HG03196 (cell line): ENCODE data around the gene CYFIP1.

Experiments
- ATAC-seq: cut with Tn5 transposase; IDR thresholded peaks from one replicate; pipeline ENCODE4 v1.9.1; 2021; ENCODE audit not compliant: unreplicated experiment

Gene CYFIP1

DNA sequence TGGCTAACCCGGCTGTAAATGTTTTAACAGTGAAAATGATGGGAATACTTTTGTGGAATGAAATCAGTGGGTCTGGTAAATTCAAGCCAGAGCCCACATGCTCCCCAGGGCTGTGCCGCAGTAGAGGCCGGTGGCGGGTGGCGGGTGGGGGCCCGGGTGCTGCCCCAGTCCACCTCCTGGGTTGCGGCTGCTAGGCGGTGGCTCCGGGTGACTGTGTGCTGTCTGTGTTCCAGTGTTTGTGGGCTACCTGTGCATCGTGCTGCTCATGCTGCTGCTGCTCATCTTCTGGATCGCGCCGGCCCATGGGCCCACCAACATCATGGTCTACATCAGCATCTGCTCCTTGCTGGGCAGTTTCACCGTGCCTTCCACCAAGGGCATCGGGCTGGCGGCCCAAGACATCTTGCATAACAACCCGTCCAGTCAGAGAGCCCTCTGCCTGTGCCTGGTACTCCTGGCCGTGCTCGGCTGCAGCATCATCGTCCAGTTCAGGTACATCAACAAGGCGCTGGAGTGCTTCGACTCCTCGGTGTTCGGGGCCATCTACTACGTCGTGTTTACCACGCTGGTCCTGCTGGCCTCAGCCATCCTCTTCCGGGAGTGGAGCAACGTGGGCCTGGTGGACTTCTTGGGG, 156.6 kb downstream of the CYFIP1 start:
- no peak for ATAC-seq

DNA sequence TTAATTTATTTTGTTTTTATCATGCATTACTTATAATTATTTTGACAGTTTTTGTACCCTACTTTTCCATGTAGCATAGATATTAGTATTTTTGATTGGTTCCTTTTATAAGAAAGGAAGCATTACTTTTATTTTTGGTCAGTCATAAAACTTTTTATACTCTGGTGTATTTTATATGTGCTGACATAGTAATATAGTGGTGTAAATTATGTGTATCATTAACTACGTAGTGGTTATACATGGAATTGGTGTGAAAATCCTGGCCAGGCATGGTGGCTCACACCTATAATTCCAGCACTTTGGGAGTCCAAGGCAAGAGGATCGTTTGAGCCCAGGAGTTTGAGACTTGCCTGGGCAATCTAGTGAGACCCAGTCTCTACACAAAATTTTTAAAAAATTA, 160.5 kb downstream of the CYFIP1 start:
- no peak for ATAC-seq
